GM12891 (cell line): ENCODE results near the gene UNC45A.

Experiments used
- POLR2A ChIP-seq: IDR thresholded peaks from 2 replicates; pipeline ENCODE4 v1.6.1; 2011; ENCODE audit warnings: low read depth, low read length, control low read depth
- TAF1 ChIP-seq: IDR thresholded peaks from 2 replicates; pipeline ENCODE4 v1.6.1; 2011; ENCODE audit warnings: low read depth, low read length, control low read depth

DNA sequence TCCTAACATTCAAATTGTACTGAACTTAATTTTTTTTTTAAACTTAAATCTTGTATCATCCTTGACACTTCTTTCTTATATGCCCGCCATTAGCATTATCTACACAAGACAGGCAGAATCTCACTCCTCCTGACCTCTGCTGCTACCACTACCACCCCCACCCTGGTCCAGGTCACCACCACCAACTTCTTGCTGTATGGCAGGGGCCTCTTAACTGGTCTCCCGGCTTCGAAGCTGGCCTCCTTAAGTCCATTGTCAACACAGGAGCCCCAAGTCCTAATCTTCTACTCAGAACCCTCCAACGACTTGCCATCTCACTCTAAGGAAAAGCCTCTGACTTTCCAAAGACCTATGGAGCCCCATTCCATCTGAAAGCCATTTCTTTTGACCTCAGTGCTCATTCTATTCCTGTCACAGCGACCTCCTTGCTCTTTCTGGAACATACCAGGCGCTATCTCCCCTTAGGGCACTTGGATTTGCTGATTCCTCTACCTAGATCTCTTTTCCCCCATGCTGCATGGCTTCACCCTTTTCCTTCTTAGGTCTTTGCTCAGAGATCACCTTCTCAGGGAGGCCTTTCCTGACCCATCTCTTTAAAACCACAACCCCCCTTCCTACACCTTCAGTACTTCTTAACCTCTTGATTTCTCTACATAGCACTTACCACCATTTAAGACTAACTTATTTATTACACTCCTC, 56.7 kb downstream of the UNC45A start:
- TF ChIP-seq TAF1 (no peak), POLR2A (no peak)
